Activated T-helper 2 cell treated with anti-CD3 and anti-CD28 coated beads, Interferon-gamma antibody, Interleukin-2, Interleukin-4, amounts not matched to agents 10 μg/mL and 5 μg/mL and 100 μg/mL, durations not matched to agents 14 hours and 24 hours and 36 hours (primary cell): ENCODE data around the gene ZNF488. TPM values are rescaled to one million over a fixed set of nuclear protein-coding genes. Genes with fewer than 3 reads are reported as not detected.

Experiments
- DNase-seq: peaks from one replicate; pipeline ENCODE4 v3.0.0; 2021; ENCODE audit warnings: low spot score
- H3K27ac Mint-ChIP-seq: one replicate; pipeline ENCODE4 v1.8.0; 2021; ENCODE audit warnings: mixed read lengths
- H3K27me3 Mint-ChIP-seq: one replicate; pipeline ENCODE4 v1.8.0; 2021; ENCODE audit warnings: low read depth, mixed read lengths
- H3K36me3 Mint-ChIP-seq: one replicate; pipeline ENCODE4 v1.8.0; 2021; ENCODE audit warnings: low read depth, mixed read lengths
- H3K4me1 Mint-ChIP-seq: one replicate; pipeline ENCODE4 v1.8.0; 2021; ENCODE audit warnings: low read depth, mixed read lengths
- H3K4me3 Mint-ChIP-seq: one replicate; pipeline ENCODE4 v1.8.0; 2021; ENCODE audit warnings: low read depth, mild to moderate bottlenecking, moderate library complexity, mixed read lengths
- H3K9me3 Mint-ChIP-seq: one replicate; pipeline ENCODE4 v1.8.0; 2021; ENCODE audit warnings: mixed read lengths
- intact Hi-C: fragments of 100-400 bp; cut with micrococcal nuclease; formaldehyde crosslinking; loops from one replicate; pipeline ENCODE4 v1.15.1; 2023
- total RNA-seq: library from RNA; stranded (reverse); gene quantifications from 2 replicates; pipeline ENCODE4 v1.2.3, GENCODE V29; 2022

Gene ZNF488
- total RNA-seq, 1 donor from 2014 or later, result 1.7 TPM

GRCh38 chr10:47354165-47354564 is 29.9 kb downstream of the ZNF488 start:
- intact Hi-C loops, result no loop called here
- H3K27ac Mint-ChIP-seq, result no peak overlapping the region
- no peak for DNase-seq

GRCh38 chr10:47353351-47353750 is 30.7 kb downstream of the ZNF488 start:
- Mint-ChIP-seq H3K4me1 (no peaks in the 10 kb centered on the region), H3K4me3 (no peak overlapping the region), H3K27me3 (no peaks in the 10 kb centered on the region), H3K27ac (no peak overlapping the region), H3K9me3 (no peaks in the 10 kb centered on the region), H3K36me3 (no peaks in the 10 kb centered on the region)
- no peak for DNase-seq
- intact Hi-C loops, result no loop called here

More at GRCh38 chr10:47354165-47354564, 29.9 kb downstream of the ZNF488 start:
- H3K4me1 Mint-ChIP-seq, result no peaks in the 10 kb centered on the region
- no peaks in the 10 kb centered on the region for H3K27me3 Mint-ChIP-seq
- H3K36me3 Mint-ChIP-seq, result no peaks in the 10 kb centered on the region
- H3K9me3 Mint-ChIP-seq, result no peaks in the 10 kb centered on the region
- no peak overlapping the region for H3K4me3 Mint-ChIP-seq

- Mint-ChIP-seq H3K4me3 (no peak overlapping the region), H3K4me1 (no peaks in the 10 kb centered on the region), H3K27ac (no peak overlapping the region), H3K9me3 (no peaks in the 10 kb centered on the region), H3K36me3 (no peaks in the 10 kb centered on the region), H3K27me3 (peaks cover 2% of the 10 kb centered on the region)
- DNase-seq, result no peak
- intact Hi-C loops, result no loop called here
Measured at GRCh38 chr10:47351899-47352815, 31.9 kb downstream of the ZNF488 start.

GRCh38 chr10:47350671-47351640 is 33.1 kb downstream of the ZNF488 start:
- intact Hi-C loops, result no loop called here
- no peak for DNase-seq
- no peaks in the 10 kb centered on the region for H3K4me1 Mint-ChIP-seq
- H3K9me3 Mint-ChIP-seq, result no peaks in the 10 kb centered on the region
- H3K36me3 Mint-ChIP-seq, result no peaks in the 10 kb centered on the region
- no peak overlapping the region for H3K27ac Mint-ChIP-seq
- peaks cover 2% of the 10 kb centered on the region for H3K27me3 Mint-ChIP-seq
- H3K4me3 Mint-ChIP-seq, result no peak overlapping the region

GRCh38 chr10:47349941-47350371 is 34.1 kb downstream of the ZNF488 start:
- Mint-ChIP-seq H3K4me1 (no peaks in the 10 kb centered on the region), H3K27ac (no peak overlapping the region), H3K27me3 (peaks cover 3% of the 10 kb centered on the region), H3K4me3 (no peak overlapping the region), H3K9me3 (no peaks in the 10 kb centered on the region), H3K36me3 (no peaks in the 10 kb centered on the region)
- intact Hi-C loops, result no loop called here
- no peak for DNase-seq

- Mint-ChIP-seq H3K4me1 (no peaks in the 10 kb centered on the region), H3K36me3 (no peaks in the 10 kb centered on the region)
Measured at GRCh38 chr10:47349516-47349915, 34.6 kb downstream of the ZNF488 start.

GRCh38 chr10:47348661-47349470 is 35.2 kb downstream of the ZNF488 start:
- DNase-seq, result no peak
- intact Hi-C loops, result no loop called here
- H3K27me3 Mint-ChIP-seq, result peaks cover 8% of the 10 kb centered on the region
- H3K9me3 Mint-ChIP-seq, result no peaks in the 10 kb centered on the region
- no peaks in the 10 kb centered on the region for H3K36me3 Mint-ChIP-seq
- H3K27ac Mint-ChIP-seq, result no peak overlapping the region
- H3K4me3 Mint-ChIP-seq, result no peak overlapping the region
- no peaks in the 10 kb centered on the region for H3K4me1 Mint-ChIP-seq

More at GRCh38 chr10:47349516-47349915, 34.6 kb downstream of the ZNF488 start:
- Mint-ChIP-seq H3K4me3 (no peak overlapping the region), H3K9me3 (no peaks in the 10 kb centered on the region), H3K27me3 (peaks cover 7% of the 10 kb centered on the region), H3K27ac (no peak overlapping the region)
- no peak for DNase-seq
- intact Hi-C loops, result no loop called here

GRCh38 chr10:47348138-47348651 is 35.9 kb downstream of the ZNF488 start, which contains the start of gene RBP3:
TSS of gene RBP3 (plus strand) at chr10:47348363. CDS start at chr10:47348485, 122 bp downstream.
- H3K4me1 Mint-ChIP-seq, result no peaks in the 10 kb centered on the region
- H3K36me3 Mint-ChIP-seq, result no peaks in the 10 kb centered on the region
- H3K27me3 Mint-ChIP-seq, result peaks cover 8% of the 10 kb centered on the region
- DNase-seq, result no peak
- no peaks in the 10 kb centered on the region for H3K9me3 Mint-ChIP-seq
- intact Hi-C loops, result no loop called here
- no peak within 1 kb of the TSS for H3K27ac Mint-ChIP-seq
- no peak within 1 kb of the TSS for H3K4me3 Mint-ChIP-seq

GRCh38 chr10:47347303-47347675 is 36.8 kb downstream of the ZNF488 start:
- no peaks in the 10 kb centered on the region for H3K9me3 Mint-ChIP-seq
- no peak overlapping the region for H3K4me3 Mint-ChIP-seq
- no peaks in the 10 kb centered on the region for H3K36me3 Mint-ChIP-seq
- H3K27me3 Mint-ChIP-seq, result peaks cover 10% of the 10 kb centered on the region
- H3K27ac Mint-ChIP-seq, result no peak overlapping the region
- no peaks in the 10 kb centered on the region for H3K4me1 Mint-ChIP-seq
- no peak for DNase-seq
- intact Hi-C loops, result no loop called here

GRCh38 chr10:47346581-47347302 is 37.4 kb downstream of the ZNF488 start:
- Mint-ChIP-seq H3K27me3 (peaks cover 10% of the 10 kb centered on the region), H3K36me3 (no peaks in the 10 kb centered on the region), H3K27ac (no peak overlapping the region), H3K9me3 (no peaks in the 10 kb centered on the region), H3K4me3 (no peak overlapping the region), H3K4me1 (no peaks in the 10 kb centered on the region)
- DNase-seq, result no peak
- intact Hi-C loops, result no loop called here

- Mint-ChIP-seq H3K36me3 (no peaks in the 10 kb centered on the region), H3K4me1 (peaks cover 2% of the 10 kb centered on the region), H3K9me3 (no peaks in the 10 kb centered on the region), H3K27me3 (peaks cover 10% of the 10 kb centered on the region), H3K27ac (no peak overlapping the region), H3K4me3 (no peak overlapping the region)
- intact Hi-C loops, result no loop called here
- no peak for DNase-seq
Measured at GRCh38 chr10:47344996-47345870, 38.9 kb downstream of the ZNF488 start.
